ENCODE data around the gene TOP2A. TPM values are rescaled to one million over a fixed set of nuclear protein-coding genes. Genes with fewer than 3 reads are reported as not detected.

The TOP2A gene
- total RNA-seq, 1 experiment from 2014 or later, result 230 TPM

DNA sequence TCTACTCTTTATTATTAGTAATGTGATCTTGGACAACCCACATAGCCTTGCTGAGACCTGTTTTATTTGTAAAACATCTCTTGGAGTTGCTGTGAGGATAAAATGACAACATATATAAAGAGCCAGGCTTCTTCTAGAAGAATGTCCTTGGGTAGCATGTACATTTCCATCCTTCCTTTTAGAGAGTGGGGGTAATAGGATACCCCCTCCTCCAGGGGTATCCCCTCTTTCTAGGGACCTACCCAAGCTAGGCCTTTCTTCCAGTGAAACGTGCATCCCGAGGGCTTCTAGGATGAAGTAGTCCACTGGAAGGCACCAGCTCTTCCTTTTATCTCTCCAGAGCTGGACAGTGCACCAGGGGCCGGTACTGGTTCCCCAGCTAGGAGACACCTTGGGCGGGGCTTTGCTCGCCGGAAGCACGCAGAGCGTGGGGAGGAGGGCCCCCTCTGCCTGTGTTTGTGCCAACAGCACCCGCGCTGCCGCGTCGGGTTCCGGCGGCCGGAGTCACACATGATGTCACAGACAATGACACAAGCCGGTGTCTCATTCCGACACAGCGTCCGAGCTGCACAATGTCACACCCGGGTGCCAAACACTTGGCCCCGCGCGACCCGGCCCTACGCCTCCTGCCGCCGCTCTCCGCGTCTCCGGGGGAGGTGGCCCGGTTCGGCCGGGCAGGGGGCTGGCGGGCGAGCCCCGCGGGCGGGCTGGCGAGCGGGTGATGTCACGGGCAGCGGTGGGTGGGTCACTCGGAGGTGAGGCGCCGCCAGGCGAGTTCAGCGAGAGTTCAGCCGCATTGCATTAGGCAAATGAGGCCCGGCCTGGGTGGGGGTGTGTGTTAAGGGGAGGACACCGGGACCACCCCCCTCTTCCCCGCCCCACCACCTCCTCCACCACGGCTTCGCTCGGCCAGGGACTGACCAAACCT is 76.6 kb downstream of the TOP2A start:
- Histone ChIP-seq H3K27ac (ENCODE audit: insufficient read length, low read depth, low read length) (no peak overlapping the region), H3K56ac (ENCODE audit: insufficient read length, low read depth, low read length) (no peak overlapping the region), H2BK20ac (ENCODE audit: low read depth, low read length, poor library complexity, severe bottlenecking) (no peak overlapping the region), H2AFZ (ENCODE audit: low read length) (no peak overlapping the region), H3K14ac (ENCODE audit: insufficient read depth, low read length) (no peak overlapping the region; the same call in 1 of the 2 replicates), H3K9me3 (ENCODE audit: control insufficient read depth, low read depth, low read length) (no peaks in the 10 kb centered on the region), H3K23me2 (ENCODE audit: insufficient read length, low read depth, low read length, poor library complexity, severe bottlenecking) (peaks cover 25% of the 10 kb centered on the region), H3K23ac (ENCODE audit: insufficient read length, low read depth, low read length) (no peak overlapping the region), H2BK12ac (ENCODE audit: insufficient read length, low read depth, low read length) (no peak overlapping the region), H3K4me1 (ENCODE audit: insufficient read depth, low read length) (peaks cover 19% of the 10 kb centered on the region), H3K79me1 (ENCODE audit: insufficient read depth, low read depth, low read length, poor library complexity, severe bottlenecking) (no peaks in the 10 kb centered on the region), H3K4me2 (ENCODE audit: insufficient read depth, insufficient read length, low read length) (peak overlapping the region; percentile 78), H2AK5ac (ENCODE audit: insufficient read length, low read length) (no peak overlapping the region), H4K5ac (ENCODE audit: insufficient read length, low read depth, low read length) (no peak overlapping the region), H2BK5ac (ENCODE audit: insufficient read length, low read length) (no peak overlapping the region), H4K91ac (ENCODE audit: insufficient read length, low read depth, low read length) (no peak overlapping the region), H2BK15ac (ENCODE audit: low read depth, low read length) (no peak overlapping the region), H3K18ac (ENCODE audit: insufficient read length, low read depth, low read length) (no peak overlapping the region), H4K20me1 (ENCODE audit: control insufficient read depth, insufficient read depth, insufficient read length) (no peaks in the 10 kb centered on the region), H3K79me2 (ENCODE audit: insufficient read depth, low read length) (no peaks in the 10 kb centered on the region), H4K8ac (replicated peaks; ENCODE audit: insufficient read length, low read depth, low read length) (no peak overlapping the region), H2BK120ac (ENCODE audit: low read depth, low read length, poor library complexity, severe bottlenecking) (no peak overlapping the region), H3T11ph (ENCODE audit: low read length) (no peak overlapping the region), H3K27me3 (ENCODE audit: insufficient read depth, low read length) (peaks cover 18% of the 10 kb centered on the region; the same call in 1 of the 2 replicates), H3K9ac (ENCODE audit: extremely low read depth, insufficient read length, low read length) (no peak overlapping the region), H3K4ac (ENCODE audit: low read depth, low read length) (no peak overlapping the region)
- Mint-ChIP-seq H3K27ac (no peak overlapping the region), H3K36me3 (ENCODE audit: insufficient read depth in 1 of 3, low read depth in 3 of 3) (peaks cover 0 to 6% (median 6%) of the 10 kb centered on the region in 3 experiments; a peak in 3 of 7 replicates), H3K4me1 (peaks cover 38 to 46% of the 10 kb centered on the region in 2 experiments), H3K27me3 (ENCODE audit: low read depth) (peaks cover 90% of the 10 kb centered on the region), H3K4me3 (peak overlapping the region; percentile 69 to 85), H3K9me3 (no peaks in the 10 kb centered on the region)
- DNase-seq, result peak; percentile 93
- TF ChIP-seq, protein P1, sequence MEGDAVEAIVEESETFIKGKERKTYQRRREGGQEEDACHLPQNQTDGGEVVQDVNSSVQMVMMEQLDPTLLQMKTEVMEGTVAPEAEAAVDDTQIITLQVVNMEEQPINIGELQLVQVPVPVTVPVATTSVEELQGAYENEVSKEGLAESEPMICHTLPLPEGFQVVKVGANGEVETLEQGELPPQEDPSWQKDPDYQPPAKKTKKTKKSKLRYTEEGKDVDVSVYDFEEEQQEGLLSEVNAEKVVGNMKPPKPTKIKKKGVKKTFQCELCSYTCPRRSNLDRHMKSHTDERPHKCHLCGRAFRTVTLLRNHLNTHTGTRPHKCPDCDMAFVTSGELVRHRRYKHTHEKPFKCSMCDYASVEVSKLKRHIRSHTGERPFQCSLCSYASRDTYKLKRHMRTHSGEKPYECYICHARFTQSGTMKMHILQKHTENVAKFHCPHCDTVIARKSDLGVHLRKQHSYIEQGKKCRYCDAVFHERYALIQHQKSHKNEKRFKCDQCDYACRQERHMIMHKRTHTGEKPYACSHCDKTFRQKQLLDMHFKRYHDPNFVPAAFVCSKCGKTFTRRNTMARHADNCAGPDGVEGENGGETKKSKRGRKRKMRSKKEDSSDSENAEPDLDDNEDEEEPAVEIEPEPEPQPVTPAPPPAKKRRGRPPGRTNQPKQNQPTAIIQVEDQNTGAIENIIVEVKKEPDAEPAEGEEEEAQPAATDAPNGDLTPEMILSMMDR (conservative IDR thresholded peaks at IDR 0.05), result no peak; the same call in 2 of the 3 replicates
- WGBS (ENCODE audit: extremely low coverage, insufficient read length, low lambda C conversion rate), result no CpG with 5 or more reads among the region's 55 CpGs
